GM10248 (cell line): Measurements from ENCODE around the gene SLC50A1.

Source experiments
- CTCF ChIA-PET: fragments of 300-600 bp; sonication (Branson Sonifier 250); formaldehyde crosslinking; extraction: SDS; loops from one replicate; lab custom pipeline; 2021; ENCODE audit warnings: antibody characterized with exemption; lab: Yijun Ruan, JAX
- POLR2A ChIA-PET: fragments of 350-650 bp; sonication (Branson Sonifier 250); formaldehyde crosslinking; extraction: SDS; loops from one replicate; lab custom pipeline; 2020; ENCODE audit warnings: antibody characterized with exemption; lab: Yijun Ruan, JAX
- DNase-seq: peaks from one replicate; pipeline ENCODE4 v3.0.0; 2012; ENCODE audit errors: extremely low spot score
- CTCF ChIP-seq: IDR thresholded peaks from 2 replicates; pipeline ENCODE4 v1.5.1; 2012; ENCODE audit warnings: mild to moderate bottlenecking, low read depth; ENCODE audit errors: extremely low read depth, missing control alignments, control extremely low read depth

SLC50A1 gene

GRCh38 chr1:155170101-155170785 lies 34.6 kb downstream of the SLC50A1 start:
- ChIA-PET POLR2A (no interaction called here), CTCF (interaction anchor here (2.5 to 9.6 kb wide), 4 partner anchors 23 to 85 kb away, joined by 11 to 184 read pairs (median 56); partner anchors contain the start of gene SLC50A1)
- no peak for TF ChIP-seq CTCF
- no peak for DNase-seq

- ChIA-PET POLR2A (no interaction called here), CTCF (interaction anchor here (2.5 to 9.6 kb wide), 3 partner anchors 23 to 85 kb away, joined by 11 to 184 read pairs (median 85); no protein-coding TSS in a partner anchor)
- no peak for DNase-seq
- TF ChIP-seq CTCF = no peak
Measured at GRCh38 chr1:155170806-155171205, 35.2 kb downstream of the SLC50A1 start.

- POLR2A ChIA-PET = interaction anchor here (0.9 to 1.7 kb wide), 2 partner anchors 80 to 115 kb away, joined by 3 to 5 read pairs; no protein-coding TSS in a partner anchor
Measured at GRCh38 chr1:155171836-155172731, 36.4 kb downstream of the SLC50A1 start.

GRCh38 chr1:155172732-155173477 lies 37.3 kb downstream of the SLC50A1 start, which contains the start of gene KRTCAP2:
TSS of gene KRTCAP2 (minus strand) at chr1:155173304. CDS start at chr1:155173224, 80 bp downstream.
- ChIA-PET POLR2A (interaction anchor here (0.7 to 1.7 kb wide), 3 partner anchors 32 to 116 kb away, joined by 3 to 5 read pairs (median 3); no protein-coding TSS in a partner anchor), CTCF (interaction anchor here (0.7 to 11.6 kb wide), 50 partner anchors 9 to 1186 kb away, joined by 3 to 167 read pairs (median 5); partner anchors contain the start of genes EFNA3, FDPS, MTX1 and RUSC1)
- TF ChIP-seq CTCF = peak; percentile 98
- DNase-seq = peak; percentile 97

More at GRCh38 chr1:155171836-155172731, 36.4 kb downstream of the SLC50A1 start:
- no peak for TF ChIP-seq CTCF
- CTCF ChIA-PET = interaction anchor here (0.8 to 11.6 kb wide), 35 partner anchors 8 to 1185 kb away, joined by 3 to 167 read pairs (median 7); partner anchors contain the start of genes FDPS, RUSC1 and SLC50A1
- DNase-seq = no peak

GRCh38 chr1:155173478-155174323 lies 38.0 kb downstream of the SLC50A1 start, which contains the start of gene TRIM46:
TSS of gene TRIM46 (plus strand) at chr1:155173849. CDS start at chr1:155173967, 118 bp downstream.
- TF ChIP-seq CTCF = no peak
- CTCF ChIA-PET = interaction anchor here (0.7 to 11.6 kb wide), 45 partner anchors 10 to 1187 kb away, joined by 3 to 167 read pairs (median 6); partner anchors contain the start of genes EFNA3, FDPS, MTX1 and SLC50A1
- DNase-seq = peak; percentile 78
- POLR2A ChIA-PET = interaction anchor here (0.6 to 1.7 kb wide), 3 partner anchors 82 to 187 kb away, joined by 3 to 5 read pairs (median 3); no protein-coding TSS in a partner anchor
